ENCODE data around the gene ACOXL.

GRCh38 chr2:110691612-110692258, 40.6 kb upstream of the ACOXL start:
- TF ChIP-seq CTCF (IDR thresholded peaks at IDR 0.05) (no peak), POLR2A (IDR thresholded peaks at IDR 0.05) (no peak)

Data from right lobe of liver (tissue), 4 donors.